GM19240 (cell line): ENCODE measurements around the gene COPB1.
A peak's percentile ranks its signal among the peaks of the same experiment; 100 is the strongest.
"Not testable (repeated sequence)": the region's sequence is repeated elsewhere in the genome, so short reads cannot be mapped to it uniquely, and the experiment has no call there.

Experiments used
- DNase-seq: peaks from one replicate; pipeline ENCODE4 v3.0.0; 2011; ENCODE audit warnings: low spot score; ENCODE audit not compliant: insufficient read length

COPB1 gene

DNA sequence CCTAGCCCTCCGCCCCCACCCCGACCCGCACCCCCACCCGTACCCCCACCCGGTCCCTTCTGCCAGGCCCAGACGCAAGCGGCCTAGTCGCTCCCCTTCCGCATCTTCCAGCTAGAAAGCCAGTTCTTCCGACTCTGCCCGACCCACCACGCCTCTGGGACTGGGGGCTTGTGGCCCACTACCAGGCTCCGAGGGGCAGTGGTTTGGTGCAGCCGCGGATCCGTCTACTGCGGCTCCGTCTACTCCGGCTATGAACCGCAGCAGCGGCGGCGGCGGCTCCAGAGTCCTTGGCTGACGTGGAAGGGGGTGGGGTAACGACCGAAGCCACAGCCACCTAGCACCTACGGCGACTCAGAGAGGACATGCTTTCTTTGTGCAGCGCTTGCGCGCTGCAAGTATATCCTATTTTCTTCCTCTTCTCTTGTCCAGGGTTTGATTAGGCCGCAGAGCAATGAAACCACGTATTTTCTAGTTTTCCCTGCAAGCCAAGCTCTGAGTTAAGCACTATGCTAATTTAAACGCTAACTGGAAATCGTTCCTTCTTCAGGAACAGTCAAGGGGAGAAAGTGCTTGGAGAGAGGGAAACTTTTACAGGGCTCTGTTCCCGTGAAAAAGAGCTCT, at the start of gene COPB1:
Gene COPB1, minus strand, starts transcription at position 252 of the 621 bp plus-strand sequence. CDS start 883 bp downstream, outside the sequence.
- peak; percentile 52 for DNase-seq

DNA sequence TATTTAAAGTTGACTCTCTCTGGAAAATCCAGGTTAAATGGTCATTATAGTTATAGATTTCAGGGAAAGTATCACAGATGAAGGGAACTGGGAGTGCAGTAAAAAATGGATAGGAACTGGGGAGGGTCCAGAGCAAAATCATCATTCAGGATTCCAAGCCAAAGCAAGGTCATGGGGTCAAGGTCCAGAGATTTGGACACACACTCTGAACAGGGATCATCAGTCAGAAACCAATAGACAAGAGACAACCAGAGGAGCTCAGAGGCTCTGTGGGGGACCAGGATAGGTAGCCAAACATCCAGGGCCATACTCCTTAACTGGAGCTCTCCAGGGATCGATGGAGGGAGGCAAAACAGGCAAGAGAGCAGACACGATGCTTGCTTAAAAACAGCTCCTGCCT, 47.8 kb upstream of the COPB1 start:
- DNase-seq: no peak

GRCh38 chr11:14546672-14547071, 47.1 kb upstream of the COPB1 start:
- no peak for DNase-seq

GRCh38 chr11:14544611-14545010, 45.0 kb upstream of the COPB1 start:
- no peak for DNase-seq

DNA sequence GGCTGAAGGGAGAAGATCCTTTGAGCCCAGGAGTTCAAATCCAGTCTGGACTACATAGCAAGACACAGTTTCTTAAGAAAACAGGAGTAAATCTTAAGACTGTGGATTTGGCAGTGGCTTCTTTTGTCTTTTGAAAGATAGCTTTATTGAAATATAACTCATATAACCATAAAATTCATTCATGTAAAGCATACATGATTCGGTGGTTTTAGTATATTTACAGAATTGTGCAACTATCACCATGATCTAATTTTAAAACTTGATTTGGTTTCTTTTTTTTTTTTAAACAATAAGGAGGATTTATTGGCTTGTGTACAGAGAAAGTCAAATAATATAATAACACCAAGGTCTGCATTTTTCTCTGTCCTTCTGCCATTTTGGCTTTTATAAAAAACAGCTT, 43.6 kb upstream of the COPB1 start:
- no peak for DNase-seq

- no peak for DNase-seq
Observed at GRCh38 chr11:14542324-14542723, 42.7 kb upstream of the COPB1 start.

- no peak for DNase-seq
Observed at GRCh38 chr11:14541192-14541947, 41.8 kb upstream of the COPB1 start.

DNA sequence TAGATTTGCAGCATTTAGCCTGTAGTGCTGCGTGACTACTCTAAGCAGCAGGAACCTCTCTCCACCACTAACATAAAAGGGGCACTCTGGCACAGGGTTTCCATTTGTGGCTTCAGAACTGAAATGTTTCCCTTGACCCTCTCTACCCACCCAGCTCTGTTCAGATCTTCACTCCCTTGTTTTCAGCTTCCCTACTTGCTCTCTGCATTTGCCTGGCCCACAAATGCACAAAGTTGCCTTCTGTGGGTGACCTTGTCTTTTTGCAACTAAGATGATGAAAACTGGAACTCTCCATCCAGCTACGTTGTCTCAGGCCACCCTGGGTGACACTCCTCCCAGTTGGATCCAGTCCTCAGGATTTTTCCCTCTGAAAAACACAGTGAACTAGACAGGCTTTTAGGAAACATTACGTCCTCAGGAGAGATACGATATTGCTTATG, 40.4 kb upstream of the COPB1 start:
- no peak for DNase-seq

DNA sequence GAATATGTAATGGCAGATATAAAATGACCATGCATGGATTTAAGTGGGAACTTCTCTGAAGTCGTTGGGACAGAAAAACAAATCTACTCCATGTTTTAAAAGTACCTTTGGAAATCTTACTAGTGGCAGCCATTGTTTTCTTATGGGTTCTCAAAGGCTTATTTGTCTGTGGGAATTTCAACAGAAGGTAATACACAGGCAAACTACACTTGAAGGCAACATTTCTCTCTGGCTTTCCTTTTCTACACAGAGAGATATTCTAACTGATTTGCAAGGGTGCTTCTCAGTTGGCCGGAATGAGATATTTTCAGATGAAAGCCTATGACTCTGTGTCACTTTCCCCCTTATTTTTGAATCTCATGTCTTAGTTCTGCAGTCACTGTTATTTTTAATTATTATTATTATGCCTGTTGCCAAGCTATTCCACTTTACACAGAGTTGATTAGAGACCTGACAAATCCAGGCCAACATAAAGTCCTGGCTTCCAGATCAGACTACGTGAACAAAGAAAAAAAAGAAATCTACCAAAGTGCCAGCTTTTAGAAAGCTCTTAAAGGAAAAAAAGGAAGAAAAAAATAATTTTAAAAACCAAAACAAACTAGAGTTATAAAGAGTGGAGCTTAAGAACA, 39.4 kb upstream of the COPB1 start:
- no peak for DNase-seq

DNA sequence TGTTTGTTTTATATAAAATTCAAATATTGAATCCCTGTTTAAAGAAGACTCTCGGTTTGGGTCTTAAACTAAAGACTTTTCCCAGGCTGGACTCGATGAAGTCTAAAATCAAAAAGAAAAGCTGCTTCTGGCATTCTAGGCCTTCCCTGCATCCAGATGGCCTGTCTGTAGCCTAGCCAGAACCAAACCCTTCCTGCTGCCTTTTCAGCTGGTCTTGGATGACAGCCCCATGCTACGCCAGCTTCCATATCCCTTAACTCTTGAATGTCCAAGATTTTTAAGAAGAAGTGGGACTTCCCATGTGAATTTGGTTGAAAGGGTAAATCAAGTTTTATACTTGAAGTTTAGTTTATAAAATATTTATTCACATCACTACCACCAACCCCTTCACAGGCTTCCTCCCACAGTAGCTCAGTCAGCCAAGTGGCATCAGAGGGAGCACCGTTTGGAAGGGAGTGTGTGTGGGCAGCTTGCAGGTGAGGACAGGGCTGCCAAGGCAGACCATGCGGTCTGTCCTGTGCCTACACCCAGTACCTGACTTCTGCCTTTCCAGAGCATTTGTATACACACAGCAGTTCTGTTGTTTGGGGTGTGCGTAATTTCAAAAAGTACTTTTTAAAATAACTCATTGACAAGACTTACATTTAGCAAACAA, 38.8 kb upstream of the COPB1 start:
- no peak for DNase-seq

DNA sequence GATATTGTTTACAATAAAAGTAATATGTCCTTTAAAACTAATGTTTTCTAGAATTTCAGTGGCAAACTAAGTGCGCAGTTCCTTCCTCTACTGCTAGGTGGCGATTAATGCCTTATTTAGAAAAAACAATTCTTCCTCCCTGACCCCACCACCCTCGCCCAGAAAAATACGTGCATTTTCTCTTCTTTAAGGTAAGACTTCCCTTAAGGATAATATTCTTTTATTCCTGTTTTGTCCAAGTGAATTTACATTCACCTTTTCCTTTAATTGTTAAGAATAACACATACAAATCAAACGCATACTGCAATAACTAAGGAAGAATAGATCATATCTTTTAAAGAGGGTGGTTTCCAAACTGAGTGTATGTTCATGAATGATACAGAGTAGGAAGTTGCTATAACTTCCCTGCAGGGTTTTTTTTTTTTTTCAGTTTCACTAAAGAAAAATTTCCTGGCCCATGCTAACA, 37.6 kb upstream of the COPB1 start:
- peak; percentile 9 for DNase-seq

GRCh38 chr11:14535166-14535565, 35.6 kb upstream of the COPB1 start:
- DNase-seq: not testable (repeated sequence)

DNA sequence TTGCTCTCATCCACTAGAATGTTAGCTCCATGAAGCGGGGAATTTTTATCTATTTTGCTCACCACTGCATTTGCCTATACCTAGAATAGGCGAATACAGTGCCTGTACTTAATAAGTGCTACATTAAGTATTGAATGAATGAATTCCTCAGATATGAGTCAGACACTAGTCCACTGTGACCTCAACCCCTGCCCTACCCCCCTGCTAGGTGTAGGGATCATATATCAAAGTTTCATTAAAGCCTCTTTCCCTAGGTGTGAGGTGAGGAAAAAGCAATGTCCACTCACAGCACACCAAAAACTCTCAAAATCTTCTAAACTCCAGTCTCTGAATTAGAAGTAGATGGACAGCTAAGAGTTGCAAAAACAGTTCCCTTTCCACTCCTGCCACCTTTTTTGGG, 30.3 kb upstream of the COPB1 start:
- DNase-seq: no peak

GRCh38 chr11:14529321-14529720, 29.7 kb upstream of the COPB1 start:
- DNase-seq: no peak

DNA sequence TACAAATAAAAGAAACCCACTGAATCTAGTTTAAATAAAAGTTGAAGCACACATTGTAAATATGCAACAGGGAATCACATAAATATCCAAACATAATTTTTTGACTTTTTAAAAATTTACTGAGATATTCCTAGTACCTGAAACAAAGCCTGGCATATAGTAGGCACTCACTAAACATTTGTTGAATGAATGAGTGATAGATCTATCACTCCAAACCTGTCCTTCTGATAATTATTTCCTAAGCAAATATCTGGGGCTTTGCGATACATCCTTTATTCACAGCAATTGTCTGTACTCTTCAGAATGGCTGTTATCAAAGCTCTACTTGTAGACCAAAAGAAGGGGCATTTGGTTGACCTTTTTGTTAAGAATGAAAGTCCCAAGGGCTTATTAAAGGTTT, 23.2 kb upstream of the COPB1 start:
- no peak for DNase-seq

DNA sequence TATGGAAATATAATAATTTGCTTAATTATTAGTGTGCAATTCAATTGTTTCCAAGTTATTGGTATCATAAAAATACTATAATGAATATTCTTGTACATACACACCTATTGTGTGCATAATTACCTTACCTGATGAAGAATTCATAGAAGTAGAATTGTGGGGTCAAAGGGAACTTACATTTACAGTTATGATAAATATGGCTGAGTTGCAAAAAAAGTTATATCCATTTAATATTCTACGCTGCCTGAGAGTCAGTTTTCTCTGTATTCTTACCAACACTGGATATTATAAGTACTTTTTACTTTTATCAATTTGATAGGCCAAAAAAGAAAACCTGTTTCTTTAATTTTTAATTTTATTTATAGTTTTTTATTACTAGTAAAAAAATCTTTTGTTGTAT, 22.6 kb upstream of the COPB1 start:
- DNase-seq: no peak

- no peak for DNase-seq
Observed at GRCh38 chr11:14520747-14521151, 21.1 kb upstream of the COPB1 start.

DNA sequence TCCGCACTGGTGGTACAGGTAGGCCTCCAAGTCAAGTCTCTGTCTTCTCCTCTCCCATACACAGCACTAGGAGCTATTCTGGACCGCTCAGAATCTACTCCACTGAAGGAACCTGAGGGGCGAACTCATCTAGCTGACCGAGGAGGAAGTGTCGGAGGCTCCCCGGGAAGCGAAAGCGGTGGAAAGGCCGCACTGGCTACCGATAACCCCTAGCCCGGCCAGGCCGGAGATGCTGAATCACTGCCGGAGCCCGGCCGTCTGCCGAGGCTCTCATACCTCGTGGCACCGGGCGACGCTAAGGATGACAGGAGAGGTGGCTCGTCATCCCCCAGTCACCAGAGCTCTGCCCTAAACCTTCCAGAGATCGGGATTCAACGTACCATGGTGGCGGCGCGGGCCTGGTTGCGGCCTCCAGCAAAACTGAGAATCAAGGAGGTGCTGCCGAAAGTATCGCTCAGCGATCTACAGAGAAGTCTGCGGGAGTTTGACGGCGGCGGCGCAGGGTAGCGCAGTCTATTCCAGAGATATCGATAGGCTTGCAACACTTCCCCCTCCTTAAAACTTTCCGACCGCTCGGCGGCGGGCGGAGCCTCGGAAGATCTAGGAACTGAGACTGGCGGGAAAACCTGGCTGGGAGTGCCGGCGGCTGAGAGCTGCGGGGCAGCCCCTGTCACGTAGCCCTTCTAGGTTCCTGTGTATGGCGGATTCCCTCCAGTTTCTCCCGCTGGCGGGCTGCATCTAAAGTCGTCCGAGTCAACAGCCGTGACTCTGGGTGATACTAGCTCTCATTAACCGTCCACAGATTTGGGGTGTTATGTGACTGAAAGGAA, 20.5 kb upstream of the COPB1 start, which contains the start of gene PSMA1:
Gene PSMA1, minus strand, starts transcription at position 470 of the 830 bp plus-strand sequence. Its CDS starts 87 bp downstream, at position 383.
- peak; percentile 52 for DNase-seq

GRCh38 chr11:14519597-14519916, 19.9 kb upstream of the COPB1 start:
- no peak for DNase-seq

- DNase-seq: no peak
Observed at GRCh38 chr11:14518820-14519219, 19.2 kb upstream of the COPB1 start.

DNA sequence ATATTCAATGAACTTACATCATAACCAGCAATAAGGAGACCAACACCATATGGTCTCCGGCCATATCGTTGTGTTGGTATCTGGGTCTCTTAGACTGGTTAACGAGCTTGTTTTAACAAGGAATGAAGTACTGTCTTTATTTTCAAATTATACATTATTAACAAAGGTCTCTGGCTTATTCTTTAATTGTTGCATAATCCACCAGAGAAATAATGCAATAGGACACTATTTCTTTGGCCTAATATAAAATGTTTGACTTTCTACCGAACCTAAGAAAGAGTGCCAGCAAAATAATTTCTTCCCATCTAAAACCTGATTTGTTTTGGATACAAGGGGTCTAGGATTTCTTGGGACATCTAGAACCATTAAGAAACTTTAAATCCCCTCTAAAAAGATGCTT, 14.2 kb upstream of the COPB1 start:
- DNase-seq: no peak
